Activated naive CD4-positive, alpha-beta T cell treated with anti-CD3 and anti-CD28 coated beads, Interleukin-2, amount 50 U/mL, for 72 hours (primary cell): ENCODE results near the gene CDH16. TPM values are rescaled to one million over a fixed set of nuclear protein-coding genes. Genes with fewer than 3 reads are reported as not detected.

ENCODE experiments used
- total RNA-seq, 2 donors: library from RNA; stranded (reverse); gene quantifications; one replicate each; pipeline ENCODE4 v1.2.3, GENCODE V29; 2022

The CDH16 gene
- total RNA-seq, 2 donors from 2014 or later = not detected

Other genes with a start within 250 kb of the CDH16 start
- gene CMTM4, start 222.1 kb downstream of the CDH16 start, total RNA-seq = 1 to 10 TPM; 2.4 to 3.3 TPM
- 10 to 100 TPM; 51.6 to 61.4 TPM for gene DYNC1LI2, start 167.3 kb downstream of the CDH16 start, total RNA-seq
- gene TERB1, start 117.3 kb downstream of the CDH16 start, total RNA-seq = not detected
- 100 to 1,000 TPM in 1 of 2 donors, 10 to 100 TPM in 1; 93.9 to 121 TPM for gene NAE1, start 87.9 kb downstream of the CDH16 start, total RNA-seq
- not detected for gene CA7, start 74.5 kb downstream of the CDH16 start, total RNA-seq
- 10 to 100 TPM; 28.7 to 65.1 TPM for gene PDP2, start 38.4 kb downstream of the CDH16 start, total RNA-seq
- 1 to 10 TPM in 1 of 2 donors, under 1 TPM in 1; 0.99 to 3.8 TPM for gene RRAD, start 6.7 kb upstream of the CDH16 start, total RNA-seq
- gene CIAO2B, start 15.5 kb upstream of the CDH16 start, total RNA-seq = 100 to 1,000 TPM; 169 to 196 TPM
- 10 to 100 TPM; 26.2 to 29.8 TPM for gene CES2, start 16.6 kb upstream of the CDH16 start, total RNA-seq
- 1 to 10 TPM in 1 of 2 donors, under 1 TPM in 1; 0.73 to 6.8 TPM for gene CES3, start 42.4 kb upstream of the CDH16 start, total RNA-seq
- 10 to 100 TPM in 1 of 2 donors, 1 to 10 TPM in 1; 8.2 to 21.3 TPM for gene CES4A, start 69.7 kb upstream of the CDH16 start, total RNA-seq
- 100 to 1,000 TPM; 119 to 124 TPM for gene CBFB, start 110.3 kb upstream of the CDH16 start, total RNA-seq
- gene PHAF1, start 191.1 kb upstream of the CDH16 start, total RNA-seq = 10 to 100 TPM; 15.6 to 16.6 TPM
- gene B3GNT9, start 232.1 kb upstream of the CDH16 start, total RNA-seq = 1 to 10 TPM; 3.2 to 4.7 TPM
- gene TRADD, start 241.0 kb upstream of the CDH16 start, total RNA-seq = 10 to 100 TPM; 15.7 to 43.5 TPM
- gene FBXL8, start 241.1 kb upstream of the CDH16 start, total RNA-seq = 10 to 100 TPM; 27.9 to 38.7 TPM
- gene HSF4, start 245.9 kb upstream of the CDH16 start, total RNA-seq = 10 to 100 TPM; 26.0 to 58.8 TPM